GM18508 (cell line): ENCODE measurements around the gene IRF2BP2.

Experiments used
- ATAC-seq: cut with Tn5 transposase; IDR thresholded peaks from one replicate; pipeline ENCODE4 v1.9.1; 2021; ENCODE audit warnings: moderate number of reproducible peaks; ENCODE audit not compliant: insufficient read depth, unreplicated experiment

Gene IRF2BP2

GRCh38 chr1:234610061-234610665 is at the start of gene IRF2BP2:
TSS of gene IRF2BP2 (minus strand) at chr1:234610178. CDS start at chr1:234609494, 684 bp downstream.
- ATAC-seq = no peak

GRCh38 chr1:234659538-234659937 is 49.6 kb upstream of the IRF2BP2 start:
- ATAC-seq = no peak

- ATAC-seq = no peak
These were observed 48.2 kb upstream of the IRF2BP2 start for GRCh38 chr1:234658138-234658537.

GRCh38 chr1:234656944-234657654 is 47.1 kb upstream of the IRF2BP2 start:
- ATAC-seq = no peak

GRCh38 chr1:234656070-234656895 is 46.3 kb upstream of the IRF2BP2 start:
- no peak for ATAC-seq

GRCh38 chr1:234655328-234656069 is 45.5 kb upstream of the IRF2BP2 start:
- ATAC-seq = no peak

- ATAC-seq = no peak
These were observed 44.2 kb upstream of the IRF2BP2 start for GRCh38 chr1:234654002-234654733.

- ATAC-seq = no peak
These were observed 39.6 kb upstream of the IRF2BP2 start for GRCh38 chr1:234649432-234650081.

GRCh38 chr1:234647758-234648157 is 37.8 kb upstream of the IRF2BP2 start:
- no peak for ATAC-seq

GRCh38 chr1:234647245-234647644 is 37.3 kb upstream of the IRF2BP2 start:
- ATAC-seq = no peak

GRCh38 chr1:234645964-234646363 is 36.0 kb upstream of the IRF2BP2 start:
- no peak for ATAC-seq

- no peak for ATAC-seq
These were observed 35.5 kb upstream of the IRF2BP2 start for GRCh38 chr1:234645474-234645953.

- no peak for ATAC-seq
These were observed 35.0 kb upstream of the IRF2BP2 start for GRCh38 chr1:234644928-234645327.

GRCh38 chr1:234643850-234644134 is 33.8 kb upstream of the IRF2BP2 start:
- no peak for ATAC-seq

GRCh38 chr1:234643111-234643849 is 33.3 kb upstream of the IRF2BP2 start:
- ATAC-seq = no peak

GRCh38 chr1:234642428-234642827 is 32.5 kb upstream of the IRF2BP2 start:
- no peak for ATAC-seq

- ATAC-seq = no peak
These were observed 30.0 kb upstream of the IRF2BP2 start for GRCh38 chr1:234639961-234640360.

- ATAC-seq = no peak
These were observed 29.1 kb upstream of the IRF2BP2 start for GRCh38 chr1:234638832-234639799.
